Hematopoietic multipotent progenitor cell treated with erythropoietin and hydrocortisone succinate and interleukin-3 and kit ligand, for 8 days (in vitro differentiated cells): Measurements from ENCODE around the gene UBXN10.

Experiments used
- DNase-seq: peaks from one replicate; pipeline ENCODE4 v3.0.0-alpha.2; 2015

UBXN10 gene

GRCh38 chr1:20185834-20186782 is at the start of gene UBXN10, which contains the start of gene PLA2G2C:
UBXN10 (plus strand) TSS chr1:20186096; CDS start chr1:20190562, 4,466 bp downstream.
PLA2G2C (minus strand) TSS chr1:20186518; CDS start chr1:20177363, 9,155 bp downstream.
- peak; percentile 83 for DNase-seq

GRCh38 chr1:20136249-20136648 is 49.6 kb upstream of the UBXN10 start:
- no peak for DNase-seq

GRCh38 chr1:20137055-20137454 is 48.8 kb upstream of the UBXN10 start:
- DNase-seq = no peak

- DNase-seq = no peak
Observed at GRCh38 chr1:20137604-20138003, 48.3 kb upstream of the UBXN10 start.

GRCh38 chr1:20138346-20138745 is 47.5 kb upstream of the UBXN10 start:
- DNase-seq = no peak

GRCh38 chr1:20138961-20139550 is 46.8 kb upstream of the UBXN10 start, which contains the start of gene PLA2G2F:
PLA2G2F (plus strand) TSS chr1:20139323; CDS start chr1:20139428, 105 bp downstream.
- DNase-seq = no peak

- DNase-seq = no peak
Observed at GRCh38 chr1:20139776-20140612, 45.9 kb upstream of the UBXN10 start.

- DNase-seq = no peak
Observed at GRCh38 chr1:20141001-20141400, 44.9 kb upstream of the UBXN10 start.

- DNase-seq = no peak
Observed at GRCh38 chr1:20141466-20141865, 44.4 kb upstream of the UBXN10 start.

- DNase-seq = no peak
Observed at GRCh38 chr1:20142001-20142710, 43.7 kb upstream of the UBXN10 start.

- no peak for DNase-seq
Observed at GRCh38 chr1:20143318-20143717, 42.6 kb upstream of the UBXN10 start.

GRCh38 chr1:20143734-20144565 is 41.9 kb upstream of the UBXN10 start:
- no peak for DNase-seq

GRCh38 chr1:20147846-20148570 is 37.9 kb upstream of the UBXN10 start:
- no peak for DNase-seq

GRCh38 chr1:20148571-20149500 is 37.1 kb upstream of the UBXN10 start:
- DNase-seq = no peak

GRCh38 chr1:20149601-20150325 is 36.1 kb upstream of the UBXN10 start:
- no peak for DNase-seq

- DNase-seq = no peak
Observed at GRCh38 chr1:20150326-20150705, 35.6 kb upstream of the UBXN10 start.

- no peak for DNase-seq
Observed at GRCh38 chr1:20150969-20151368, 34.9 kb upstream of the UBXN10 start.

GRCh38 chr1:20151906-20152598 is 33.8 kb upstream of the UBXN10 start:
- DNase-seq = peak; percentile 77
